SK-N-SH treated with all-trans-retinoic acid at 6 μM for 48 hours (cell line): Measurements from ENCODE around the gene NUCB1.

Experiments
- ATAC-seq: fragments of 200-7000 bp; cut with Tn5 transposase; 3 replicates; pipeline ENCODE4 v1.9.1; 2020; ENCODE audit warnings: mild to moderate bottlenecking, moderate library complexity
- ARNTL ChIP-seq: fragments of 450-650 bp; formaldehyde crosslinking; IDR thresholded peaks from 2 replicates; pipeline ENCODE4 v1.5.0; 2020; ENCODE audit warnings: low read depth, mild to moderate bottlenecking, moderate library complexity, borderline replicate concordance
- BACH2 ChIP-seq: fragments of 250-450 bp; sonication (Bioruptor Pico); IDR thresholded peaks from 2 replicates; pipeline ENCODE4 v1.9.0; 2021; ENCODE audit warnings: mild to moderate bottlenecking, borderline replicate concordance
- CREB5 ChIP-seq: fragments of 250-450 bp; sonication (Bioruptor Pico); IDR thresholded peaks from 2 replicates; pipeline ENCODE4 v1.5.1; 2020; ENCODE audit warnings: low read depth, mild to moderate bottlenecking, moderate library complexity
- CSDC2 ChIP-seq: fragments of 250-450 bp; sonication (Bioruptor Pico); IDR thresholded peaks from 2 replicates; pipeline ENCODE4 v1.5.0; 2020; ENCODE audit warnings: mild to moderate bottlenecking, moderate library complexity
- ESRRG ChIP-seq: fragments of 250-450 bp; sonication (Bioruptor Pico); IDR thresholded peaks from 2 replicates; pipeline ENCODE4 v1.6.1; 2021; ENCODE audit warnings: mild to moderate bottlenecking
- GLIS3 ChIP-seq: fragments of 250-450 bp; sonication (Bioruptor Pico); IDR thresholded peaks from 2 replicates; pipeline ENCODE4 v1.5.0; 2020; ENCODE audit warnings: mild to moderate bottlenecking, moderate library complexity
- ISL1 ChIP-seq: fragments of 250-450 bp; sonication (Bioruptor Pico); IDR thresholded peaks from 2 replicates; pipeline ENCODE4 v2.1.2; 2022; ENCODE audit warnings: mild to moderate bottlenecking, moderate library complexity
- POU6F1 ChIP-seq: fragments of 250-450 bp; sonication (Bioruptor Pico); IDR thresholded peaks from 2 replicates; pipeline ENCODE4 v1.8.0; 2021; ENCODE audit warnings: low read depth, mild to moderate bottlenecking, moderate library complexity, borderline replicate concordance
- RARB ChIP-seq: fragments of 250-450 bp; sonication (Bioruptor Pico); IDR thresholded peaks from 2 replicates; pipeline ENCODE4 v1.8.0; 2021; ENCODE audit warnings: mild to moderate bottlenecking, moderate library complexity
- TOX ChIP-seq: fragments of 250-450 bp; sonication (Bioruptor Pico); IDR thresholded peaks from 2 replicates; pipeline ENCODE4 v1.8.0; 2021; ENCODE audit warnings: mild to moderate bottlenecking, moderate library complexity, borderline replicate concordance
- TSHZ2 ChIP-seq: fragments of 250-450 bp; sonication (Bioruptor Pico); IDR thresholded peaks from 2 replicates; pipeline ENCODE4 v1.5.0; 2020; ENCODE audit warnings: mild to moderate bottlenecking, moderate library complexity
- ZFP3 ChIP-seq: fragments of 250-450 bp; sonication (Bioruptor Pico); IDR thresholded peaks from 2 replicates; pipeline ENCODE4 v1.5.0; 2020; ENCODE audit warnings: mild to moderate bottlenecking, moderate library complexity
- ZNF70 ChIP-seq: fragments of 450-650 bp; formaldehyde crosslinking; IDR thresholded peaks from 2 replicates; pipeline ENCODE4 v1.5.0; 2020; ENCODE audit warnings: mild to moderate bottlenecking, moderate library complexity
- ZNF8 ChIP-seq: fragments of 450-650 bp; formaldehyde crosslinking; IDR thresholded peaks from 2 replicates; pipeline ENCODE4 v1.5.0; 2020; ENCODE audit warnings: mild to moderate bottlenecking, moderate library complexity

The NUCB1 gene

GRCh38 chr19:48965040-48965805 is 65.1 kb downstream of the NUCB1 start, which contains the start of gene FTL (continued):
- TF ChIP-seq POU6F1 (CRISPR knock-in tag) = no peak
- 0 out of 2 replicates have a peak, but pooled peaks have one; percentile 17 for TF ChIP-seq GLIS3 (CRISPR knock-in tag)
- TF ChIP-seq ISL1 (CRISPR knock-in tag) = no peak
- no peak for TF ChIP-seq RARB (CRISPR knock-in tag)

- ATAC-seq = peak; percentile 72
- no peak for TF ChIP-seq GLIS3 (CRISPR knock-in tag)
- TF ChIP-seq ZNF8 (CRISPR knock-in tag) = no peak
- no peak for TF ChIP-seq ZNF70 (CRISPR knock-in tag)
- TF ChIP-seq ZFP3 = no peak
- no peak for TF ChIP-seq TSHZ2
Measured at GRCh38 chr19:48965806-48966540, 65.9 kb downstream of the NUCB1 start.

- ATAC-seq = no peak
- no peak for TF ChIP-seq GLIS3 (CRISPR knock-in tag)
- no peak for TF ChIP-seq ISL1 (CRISPR knock-in tag)
- no peak for TF ChIP-seq ZNF70 (CRISPR knock-in tag)
- no peak for TF ChIP-seq CSDC2 (CRISPR knock-in tag)
- TF ChIP-seq ZFP3 = no peak
- no peak for TF ChIP-seq TSHZ2
- no peak for TF ChIP-seq ESRRG (CRISPR knock-in tag)
- TF ChIP-seq ARNTL = no peak
- TF ChIP-seq POU6F1 (CRISPR knock-in tag) = no peak
- no peak for TF ChIP-seq RARB (CRISPR knock-in tag)
- TF ChIP-seq CREB5 = no peak
- no peak for TF ChIP-seq TOX
- no peak for TF ChIP-seq BACH2 (CRISPR knock-in tag)
Measured at GRCh38 chr19:48966541-48967345, 66.6 kb downstream of the NUCB1 start.
